WTC11 (cell line): ENCODE measurements around the gene TOMM5.

Experiments used
- TF ChIP-seq, protein P1 (sequence below): sonication (generic); formaldehyde crosslinking; IDR thresholded peaks from 2 replicates; pipeline ENCODE4 v1.8.0; 2022; ENCODE audit warnings: missing genetic modification reagents
- TF ChIP-seq, protein P2 (sequence below): sonication (generic); formaldehyde crosslinking; conservative IDR thresholded peaks from 2 replicates; pipeline ENCODE4 v1.8.1; 2022; ENCODE audit warnings: mild to moderate bottlenecking, missing genetic modification reagents
- TF ChIP-seq, protein P3 (sequence below): fragments of 200-600 bp; IDR thresholded peaks from 2 replicates; pipeline ENCODE4 v1.8.0; 2022; ENCODE audit warnings: antibody characterized with exemption

DNA sequence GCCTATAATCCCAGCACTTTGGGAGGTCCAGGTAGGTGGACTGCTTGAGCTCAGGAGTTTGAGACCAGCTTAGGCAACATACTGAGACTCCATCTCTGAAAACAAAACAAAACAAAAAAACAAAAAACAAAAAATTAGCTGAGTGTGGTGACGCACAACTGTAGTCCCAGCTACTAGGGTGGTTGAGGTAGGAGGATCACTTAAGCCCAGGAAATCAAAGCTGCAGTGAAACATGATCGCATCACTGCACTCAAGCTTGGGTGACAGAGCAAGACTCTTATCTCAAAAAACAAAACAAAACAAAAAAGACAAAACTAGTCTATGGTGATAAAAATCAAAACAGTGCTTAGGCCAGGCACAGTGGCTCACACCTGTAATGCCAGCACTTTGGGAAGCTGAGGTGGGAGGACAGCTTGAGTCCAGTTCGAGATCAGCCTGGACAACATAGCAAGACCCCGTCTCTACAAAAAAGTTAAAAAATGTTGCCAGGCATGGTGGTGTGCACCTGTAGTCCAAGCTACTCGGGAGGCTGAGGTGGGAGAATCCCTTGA is 45.0 kb downstream of the TOMM5 start:
- TF ChIP-seq, protein P1, sequence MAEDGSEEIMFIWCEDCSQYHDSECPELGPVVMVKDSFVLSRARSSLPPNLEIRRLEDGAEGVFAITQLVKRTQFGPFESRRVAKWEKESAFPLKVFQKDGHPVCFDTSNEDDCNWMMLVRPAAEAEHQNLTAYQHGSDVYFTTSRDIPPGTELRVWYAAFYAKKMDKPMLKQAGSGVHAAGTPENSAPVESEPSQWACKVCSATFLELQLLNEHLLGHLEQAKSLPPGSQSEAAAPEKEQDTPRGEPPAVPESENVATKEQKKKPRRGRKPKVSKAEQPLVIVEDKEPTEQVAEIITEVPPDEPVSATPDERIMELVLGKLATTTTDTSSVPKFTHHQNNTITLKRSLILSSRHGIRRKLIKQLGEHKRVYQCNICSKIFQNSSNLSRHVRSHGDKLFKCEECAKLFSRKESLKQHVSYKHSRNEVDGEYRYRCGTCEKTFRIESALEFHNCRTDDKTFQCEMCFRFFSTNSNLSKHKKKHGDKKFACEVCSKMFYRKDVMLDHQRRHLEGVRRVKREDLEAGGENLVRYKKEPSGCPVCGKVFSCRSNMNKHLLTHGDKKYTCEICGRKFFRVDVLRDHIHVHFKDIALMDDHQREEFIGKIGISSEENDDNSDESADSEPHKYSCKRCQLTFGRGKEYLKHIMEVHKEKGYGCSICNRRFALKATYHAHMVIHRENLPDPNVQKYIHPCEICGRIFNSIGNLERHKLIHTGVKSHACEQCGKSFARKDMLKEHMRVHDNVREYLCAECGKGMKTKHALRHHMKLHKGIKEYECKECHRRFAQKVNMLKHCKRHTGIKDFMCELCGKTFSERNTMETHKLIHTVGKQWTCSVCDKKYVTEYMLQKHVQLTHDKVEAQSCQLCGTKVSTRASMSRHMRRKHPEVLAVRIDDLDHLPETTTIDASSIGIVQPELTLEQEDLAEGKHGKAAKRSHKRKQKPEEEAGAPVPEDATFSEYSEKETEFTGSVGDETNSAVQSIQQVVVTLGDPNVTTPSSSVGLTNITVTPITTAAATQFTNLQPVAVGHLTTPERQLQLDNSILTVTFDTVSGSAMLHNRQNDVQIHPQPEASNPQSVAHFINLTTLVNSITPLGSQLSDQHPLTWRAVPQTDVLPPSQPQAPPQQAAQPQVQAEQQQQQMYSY (CRISPR knock-in tag), result no peak
- TF ChIP-seq, protein P2, sequence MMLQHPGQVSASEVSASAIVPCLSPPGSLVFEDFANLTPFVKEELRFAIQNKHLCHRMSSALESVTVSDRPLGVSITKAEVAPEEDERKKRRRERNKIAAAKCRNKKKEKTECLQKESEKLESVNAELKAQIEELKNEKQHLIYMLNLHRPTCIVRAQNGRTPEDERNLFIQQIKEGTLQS (CRISPR knock-in tag), result no peak
- TF ChIP-seq, protein P3, sequence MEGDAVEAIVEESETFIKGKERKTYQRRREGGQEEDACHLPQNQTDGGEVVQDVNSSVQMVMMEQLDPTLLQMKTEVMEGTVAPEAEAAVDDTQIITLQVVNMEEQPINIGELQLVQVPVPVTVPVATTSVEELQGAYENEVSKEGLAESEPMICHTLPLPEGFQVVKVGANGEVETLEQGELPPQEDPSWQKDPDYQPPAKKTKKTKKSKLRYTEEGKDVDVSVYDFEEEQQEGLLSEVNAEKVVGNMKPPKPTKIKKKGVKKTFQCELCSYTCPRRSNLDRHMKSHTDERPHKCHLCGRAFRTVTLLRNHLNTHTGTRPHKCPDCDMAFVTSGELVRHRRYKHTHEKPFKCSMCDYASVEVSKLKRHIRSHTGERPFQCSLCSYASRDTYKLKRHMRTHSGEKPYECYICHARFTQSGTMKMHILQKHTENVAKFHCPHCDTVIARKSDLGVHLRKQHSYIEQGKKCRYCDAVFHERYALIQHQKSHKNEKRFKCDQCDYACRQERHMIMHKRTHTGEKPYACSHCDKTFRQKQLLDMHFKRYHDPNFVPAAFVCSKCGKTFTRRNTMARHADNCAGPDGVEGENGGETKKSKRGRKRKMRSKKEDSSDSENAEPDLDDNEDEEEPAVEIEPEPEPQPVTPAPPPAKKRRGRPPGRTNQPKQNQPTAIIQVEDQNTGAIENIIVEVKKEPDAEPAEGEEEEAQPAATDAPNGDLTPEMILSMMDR, result no peak
